Colonic mucosa (tissue), 4 donors: ENCODE measurements around the gene PANK1. TPM values are rescaled to one million over a fixed set of nuclear protein-coding genes. Genes with fewer than 3 reads are reported as not detected.

Experiments
- DNase-seq: peaks from one replicate; pipeline ENCODE4 v3.0.0-alpha.2; 2020
- H3K27ac ChIP-seq: fragments of 200-600 bp; one replicate; pipeline ENCODE4 v1.8.0; 2021
- H3K27me3 ChIP-seq: fragments of 200-600 bp; one replicate; pipeline ENCODE4 v1.8.0; 2021
- H3K36me3 ChIP-seq: fragments of 200-600 bp; one replicate; pipeline ENCODE4 v1.8.0; 2021
- H3K4me1 ChIP-seq: fragments of 200-600 bp; one replicate; pipeline ENCODE4 v1.8.0; 2021; ENCODE audit warnings: mild to moderate bottlenecking
- H3K4me3 ChIP-seq: fragments of 200-600 bp; one replicate; pipeline ENCODE4 v1.8.0; 2021
- H3K9ac ChIP-seq, 2 donors: one replicate each; pipeline ENCODE4 v1.7.0; 2013; ENCODE audit warnings: control low read depth in 2 of 2, low read depth in 2 of 2, low read length in 2 of 2
- H3K9me3 ChIP-seq: fragments of 200-600 bp; one replicate; pipeline ENCODE4 v1.8.0; 2021
- CTCF ChIP-seq: fragments of 200-600 bp; IDR thresholded peaks from one replicate; pipeline ENCODE4 v1.8.0; 2022; ENCODE audit warnings: antibody characterized with exemption, mild to moderate bottlenecking
- intact Hi-C: fragments of 100-400 bp; cut with DNase I; formaldehyde crosslinking; loops from one replicate; pipeline ENCODE4 v1.14.1; 2022
- microRNA-seq: library from miRNA; unstranded; fragments of <30 nt; microRNA quantifications from one replicate; pipeline ENCODE4, GENCODE V29; 2019
- total RNA-seq, 2 donors: library from RNA; stranded (reverse); fragmentation: NEBNext Ultra II Directional in 1 of 2; extraction: Animal tissue kit (Norgen Biotek cat#: 25700) in 1 of 2; gene quantifications; one replicate each; pipeline ENCODE4 v1.2.1, GENCODE V29; 2021
- donor health status: healthy.
- donor health status: DM: no; HTN: no; CAD: no.
- donor health status: DM: no; HTN: no; CAD: no.

PANK1 gene
- total RNA-seq, 2 donors from 2014 or later = 22.8 to 55.4 TPM

- intact Hi-C loops = no loop called here
- H3K9ac ChIP-seq = no peak overlapping the region
- no peaks in the 10 kb centered on the region for H3K36me3 ChIP-seq
- no peaks in the 10 kb centered on the region for H3K9me3 ChIP-seq
- no peak overlapping the region for H3K27ac ChIP-seq
- H3K27me3 ChIP-seq = peaks cover 20% of the 10 kb centered on the region
- no peaks in the 10 kb centered on the region for H3K4me1 ChIP-seq
- no peak overlapping the region for H3K4me3 ChIP-seq
- no peak for TF ChIP-seq CTCF
- DNase-seq = no peak
These were observed 104.6 kb downstream of the PANK1 start for GRCh38 chr10:89540420-89540949.

- Histone ChIP-seq H3K9ac (no peak overlapping the region), H3K4me1 (no peaks in the 10 kb centered on the region), H3K27ac (no peak overlapping the region), H3K36me3 (no peaks in the 10 kb centered on the region), H3K4me3 (no peak overlapping the region), H3K9me3 (no peaks in the 10 kb centered on the region), H3K27me3 (peaks cover 35% of the 10 kb centered on the region)
- no peak for TF ChIP-seq CTCF
- intact Hi-C loops = no loop called here
- no peak for DNase-seq
These were observed 107.7 kb downstream of the PANK1 start for GRCh38 chr10:89537364-89537763.

GRCh38 chr10:89536013-89536354, 109.1 kb downstream of the PANK1 start:
- no peak for TF ChIP-seq CTCF
- no peak for DNase-seq
- no peak overlapping the region for H3K27ac ChIP-seq
- H3K36me3 ChIP-seq = no peaks in the 10 kb centered on the region
- no peak overlapping the region for H3K9ac ChIP-seq
- no peaks in the 10 kb centered on the region for H3K9me3 ChIP-seq
- no peaks in the 10 kb centered on the region for H3K4me1 ChIP-seq
- peaks cover 35% of the 10 kb centered on the region for H3K27me3 ChIP-seq
- intact Hi-C loops = no loop called here
- peak overlapping the region; percentile 20 for H3K4me3 ChIP-seq

GRCh38 chr10:89535171-89536012, 109.7 kb downstream of the PANK1 start, which contains the start of gene SLC16A12:
SLC16A12 (minus strand) TSS chr10:89535594; CDS start chr10:89462578, 73,016 bp downstream.
- Histone ChIP-seq H3K27ac (no peak within 1 kb of the TSS), H3K9ac (no peak within 1 kb of the TSS)
- no peak for DNase-seq

GRCh38 chr10:89534826-89535166, 110.2 kb downstream of the PANK1 start:
- DNase-seq = no peak
- Histone ChIP-seq H3K27ac (no peak overlapping the region), H3K27me3 (peaks cover 35% of the 10 kb centered on the region), H3K9me3 (no peaks in the 10 kb centered on the region), H3K9ac (no peak overlapping the region), H3K4me3 (no peak overlapping the region), H3K4me1 (no peaks in the 10 kb centered on the region), H3K36me3 (no peaks in the 10 kb centered on the region)
- TF ChIP-seq CTCF = no peak
- intact Hi-C loops = no loop called here

More at GRCh38 chr10:89535171-89536012, 109.7 kb downstream of the PANK1 start, which contains the start of gene SLC16A12:
- H3K4me3 ChIP-seq = peak within 1 kb of the TSS; percentile 20
- H3K36me3 ChIP-seq = no peaks in the 10 kb centered on the region
- H3K4me1 ChIP-seq = no peaks in the 10 kb centered on the region
- peaks cover 35% of the 10 kb centered on the region for H3K27me3 ChIP-seq
- H3K9me3 ChIP-seq = no peaks in the 10 kb centered on the region
- TF ChIP-seq CTCF = no peak
- intact Hi-C loops = no loop called here

Small RNAs within 50 kb of the gene (microRNA-seq; reads per million reads assigned to microRNA genes)
- gene MIR107 = 879 reads per million, percentile 79 among the genes with 10 or more reads in this experiment

Other genes starting within 250 kb of the PANK1 start
- gene IFIT5, start 230.7 kb downstream of the PANK1 start, total RNA-seq = 1 to 10 TPM; 6.1 to 7.5 TPM
- under 1 TPM; 0.20 to 0.24 TPM for gene SLC16A12, start 109.6 kb downstream of the PANK1 start, total RNA-seq
- 10 to 100 TPM; 13.6 to 32.0 TPM for gene KIF20B, start 56.3 kb upstream of the PANK1 start, total RNA-seq